PFSK-1 (cell line): Measurements from ENCODE around the gene OR10A4.

Source experiments
- FOXP2 ChIP-seq: optimal IDR thresholded peaks from 2 replicates; pipeline ENCODE3; 2011; ENCODE audit warnings: borderline replicate concordance, control low read depth, inconsistent platforms; ENCODE audit not compliant: insufficient read depth; ENCODE audit errors: extremely low read length, extremely low read depth
- POLR2AphosphoS5 ChIP-seq: IDR thresholded peaks from 2 replicates; pipeline ENCODE4 v1.6.1; 2012; ENCODE audit warnings: low read depth, mild to moderate bottlenecking, control low read depth, low read length, moderate library complexity
- REST ChIP-seq, 2 experiments: IDR thresholded peaks; 2 replicates each; pipeline versions ENCODE4 v1.6.1 to v1.8.0; 2011 to 2012; ENCODE audit warnings: low read depth in 2 of 2, low read length in 2 of 2, control low read depth in 1 of 2, inconsistent platforms in 1 of 2, mild to moderate bottlenecking in 1 of 2, moderate library complexity in 1 of 2; ENCODE audit not compliant: insufficient read depth in 1 of 2
- SIN3A ChIP-seq: IDR thresholded peaks from 2 replicates; pipeline ENCODE4 v1.6.1; 2012; ENCODE audit warnings: mild to moderate bottlenecking, low read length, moderate library complexity, borderline replicate concordance; ENCODE audit not compliant: insufficient read depth
- TAF1 ChIP-seq: IDR thresholded peaks from 2 replicates; pipeline ENCODE4 v1.6.1; 2012; ENCODE audit warnings: low read length, control low read depth, borderline replicate concordance; ENCODE audit not compliant: insufficient read depth

OR10A4 gene

GRCh38 chr11:6926208-6927029 is 50.0 kb downstream of the OR10A4 start, which contains the start of gene ZNF215:
Gene ZNF215, plus strand, starts transcription at chr11:6926426. Its CDS starts 5,847 bp downstream, at chr11:6932273.
- no peak; the same call in 1 of the 2 replicates for TF ChIP-seq TAF1
- TF ChIP-seq REST (IDR thresholded peaks at IDR 0.05; ENCODE audit: insufficient read depth in 1 of 2, low read depth in 2 of 2, low read length in 2 of 2), result no peak
- TF ChIP-seq POLR2AphosphoS5, result no peak; the same call in 1 of the 2 replicates
- TF ChIP-seq SIN3A, result no peak
- no peak for TF ChIP-seq FOXP2

- TF ChIP-seq TAF1 (no peak), REST (IDR thresholded peaks at IDR 0.05; ENCODE audit: insufficient read depth in 1 of 2, low read depth in 2 of 2, low read length in 2 of 2) (no peak), SIN3A (no peak), POLR2AphosphoS5 (no peak; the same call in 1 of the 2 replicates), FOXP2 (no peak)
Observed at GRCh38 chr11:6927030-6927617, 50.7 kb downstream of the OR10A4 start.
